ENCODE data around the gene SVIL. TPM values are rescaled to one million over a fixed set of nuclear protein-coding genes. Genes with fewer than 3 reads are reported as not detected.

The SVIL gene
- total RNA-seq, 4 donors from 2014 or later: 585 to 1,262 (median 942) TPM

- Histone ChIP-seq H3K4me3 (no peak overlapping the region), H3K36me3 (no peaks in the 10 kb centered on the region), H3K9me3 (no peaks in the 10 kb centered on the region), H3K27me3 (no peaks in the 10 kb centered on the region), H3K27ac (peak overlapping the region; percentile 68 to 81 (median 80)), H3K4me1 (peaks cover 23 to 80% (median 36%) of the 10 kb centered on the region in 3 donors)
- ATAC-seq: no peak
- TF ChIP-seq POLR2A (IDR thresholded peaks at IDR 0.05) (no peak), EP300 (IDR thresholded peaks at IDR 0.05) (no peak), POLR2AphosphoS5 (IDR thresholded peaks at IDR 0.05) (no peak), CTCF (IDR thresholded peaks at IDR 0.05) (no peak)
- WGBS, 2 donors (ENCODE audit: low coverage in 1 of 2): 13 to 30% methylated on average over 4 to 8 of the region's 9 CpGs
Measured at GRCh38 chr10:29648114-29648982, 13.6 kb upstream of the SVIL start.

- H3K4me1 ChIP-seq: peaks cover 31 to 88% (median 42%) of the 10 kb centered on the region in 3 donors
- no peaks in the 10 kb centered on the region for H3K36me3 ChIP-seq
- ATAC-seq: no peak
- H3K27ac ChIP-seq: peak overlapping the region; percentile 68 to 81 (median 80)
- TF ChIP-seq EP300 (IDR thresholded peaks at IDR 0.05): no peak
- TF ChIP-seq CTCF (IDR thresholded peaks at IDR 0.05): no peak
- no peak for TF ChIP-seq POLR2AphosphoS5 (IDR thresholded peaks at IDR 0.05)
- no peak for TF ChIP-seq POLR2A (IDR thresholded peaks at IDR 0.05)
- 17 to 21% methylated on average over 5 of the region's 5 CpGs for WGBS, 2 donors (ENCODE audit: low coverage in 1 of 2)
- peak overlapping the region in 1 of 2 donors; percentile 1 for H3K4me3 ChIP-seq
- no peaks in the 10 kb centered on the region for H3K27me3 ChIP-seq
- H3K9me3 ChIP-seq: no peaks in the 10 kb centered on the region
Measured at GRCh38 chr10:29647478-29647877, 12.7 kb upstream of the SVIL start.

- no peaks in the 10 kb centered on the region for H3K9me3 ChIP-seq
- 21 to 30% methylated on average over 3 of the region's 3 CpGs for WGBS, 2 donors (ENCODE audit: low coverage in 1 of 2)
- H3K4me1 ChIP-seq: peaks cover 31 to 93% (median 46%) of the 10 kb centered on the region in 3 donors
- H3K27me3 ChIP-seq: no peaks in the 10 kb centered on the region
- H3K4me3 ChIP-seq: peak overlapping the region in 1 of 2 donors; percentile 1
- ATAC-seq: peak; percentile 27
- H3K36me3 ChIP-seq: no peaks in the 10 kb centered on the region
- TF ChIP-seq POLR2AphosphoS5 (IDR thresholded peaks at IDR 0.05): peak; percentile 93
- TF ChIP-seq EP300 (IDR thresholded peaks at IDR 0.05): no peak
- peak overlapping the region; percentile 68 to 86 (median 80) for H3K27ac ChIP-seq
Measured at GRCh38 chr10:29646960-29647461, 12.2 kb upstream of the SVIL start.

- no peak for TF ChIP-seq CTCF (IDR thresholded peaks at IDR 0.05)
- peak; percentile 42 for TF ChIP-seq POLR2AphosphoS5 (IDR thresholded peaks at IDR 0.05)
- TF ChIP-seq EP300 (IDR thresholded peaks at IDR 0.05): no peak
- no peak for TF ChIP-seq POLR2A (IDR thresholded peaks at IDR 0.05)
- no peaks in the 10 kb centered on the region for H3K9me3 ChIP-seq
- H3K36me3 ChIP-seq: no peaks in the 10 kb centered on the region
- 9 to 12% methylated on average over 4 to 8 of the region's 8 CpGs for WGBS, 2 donors (ENCODE audit: low coverage in 1 of 2)
- H3K4me3 ChIP-seq: peak overlapping the region in 1 of 2 donors; percentile 1
- no peaks in the 10 kb centered on the region for H3K27me3 ChIP-seq
- H3K4me1 ChIP-seq: peaks cover 31 to 95% (median 46%) of the 10 kb centered on the region in 3 donors
- H3K27ac ChIP-seq: peak overlapping the region; percentile 68 to 86 (median 80)
- ATAC-seq: peak; percentile 32
Measured at GRCh38 chr10:29646238-29646902, 11.6 kb upstream of the SVIL start.

- 62 to 66% methylated on average over 4 to 5 of the region's 12 CpGs for WGBS, 2 donors (ENCODE audit: low coverage in 1 of 2)
- peak overlapping the region; percentile 68 to 86 (median 80) for H3K27ac ChIP-seq
- no peak for TF ChIP-seq EP300 (IDR thresholded peaks at IDR 0.05)
- TF ChIP-seq CTCF (IDR thresholded peaks at IDR 0.05): no peak
- no peak for TF ChIP-seq POLR2AphosphoS5 (IDR thresholded peaks at IDR 0.05)
- no peak for TF ChIP-seq POLR2A (IDR thresholded peaks at IDR 0.05)
Measured at GRCh38 chr10:29643771-29644501, 9.2 kb upstream of the SVIL start.

More at GRCh38 chr10:29643771-29644501, 9.2 kb upstream of the SVIL start:
- ATAC-seq: peak; percentile 68
- Histone ChIP-seq H3K36me3 (no peaks in the 10 kb centered on the region), H3K9me3 (no peaks in the 10 kb centered on the region), H3K4me3 (no peak overlapping the region), H3K4me1 (peaks cover 24 to 89% (median 46%) of the 10 kb centered on the region in 3 donors), H3K27me3 (no peaks in the 10 kb centered on the region)
